GM10266 (cell line): ENCODE data around the gene ARPP21.

ENCODE experiments used
- DNase-seq: peaks from one replicate; pipeline ENCODE4 v3.0.0; 2012; ENCODE audit errors: extremely low spot score
- TF ChIP-seq, protein P1 (sequence below): IDR thresholded peaks from 2 replicates; pipeline ENCODE4 v1.5.1; 2012; ENCODE audit warnings: mild to moderate bottlenecking, low read depth; ENCODE audit not compliant: control insufficient read depth, insufficient read depth; ENCODE audit errors: missing control alignments

ARPP21 gene

GRCh38 chr3:35737934-35738706 lies 98.8 kb downstream of the ARPP21 start:
- TF ChIP-seq, protein P1, sequence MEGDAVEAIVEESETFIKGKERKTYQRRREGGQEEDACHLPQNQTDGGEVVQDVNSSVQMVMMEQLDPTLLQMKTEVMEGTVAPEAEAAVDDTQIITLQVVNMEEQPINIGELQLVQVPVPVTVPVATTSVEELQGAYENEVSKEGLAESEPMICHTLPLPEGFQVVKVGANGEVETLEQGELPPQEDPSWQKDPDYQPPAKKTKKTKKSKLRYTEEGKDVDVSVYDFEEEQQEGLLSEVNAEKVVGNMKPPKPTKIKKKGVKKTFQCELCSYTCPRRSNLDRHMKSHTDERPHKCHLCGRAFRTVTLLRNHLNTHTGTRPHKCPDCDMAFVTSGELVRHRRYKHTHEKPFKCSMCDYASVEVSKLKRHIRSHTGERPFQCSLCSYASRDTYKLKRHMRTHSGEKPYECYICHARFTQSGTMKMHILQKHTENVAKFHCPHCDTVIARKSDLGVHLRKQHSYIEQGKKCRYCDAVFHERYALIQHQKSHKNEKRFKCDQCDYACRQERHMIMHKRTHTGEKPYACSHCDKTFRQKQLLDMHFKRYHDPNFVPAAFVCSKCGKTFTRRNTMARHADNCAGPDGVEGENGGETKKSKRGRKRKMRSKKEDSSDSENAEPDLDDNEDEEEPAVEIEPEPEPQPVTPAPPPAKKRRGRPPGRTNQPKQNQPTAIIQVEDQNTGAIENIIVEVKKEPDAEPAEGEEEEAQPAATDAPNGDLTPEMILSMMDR: no peak
- no peak for DNase-seq

DNA sequence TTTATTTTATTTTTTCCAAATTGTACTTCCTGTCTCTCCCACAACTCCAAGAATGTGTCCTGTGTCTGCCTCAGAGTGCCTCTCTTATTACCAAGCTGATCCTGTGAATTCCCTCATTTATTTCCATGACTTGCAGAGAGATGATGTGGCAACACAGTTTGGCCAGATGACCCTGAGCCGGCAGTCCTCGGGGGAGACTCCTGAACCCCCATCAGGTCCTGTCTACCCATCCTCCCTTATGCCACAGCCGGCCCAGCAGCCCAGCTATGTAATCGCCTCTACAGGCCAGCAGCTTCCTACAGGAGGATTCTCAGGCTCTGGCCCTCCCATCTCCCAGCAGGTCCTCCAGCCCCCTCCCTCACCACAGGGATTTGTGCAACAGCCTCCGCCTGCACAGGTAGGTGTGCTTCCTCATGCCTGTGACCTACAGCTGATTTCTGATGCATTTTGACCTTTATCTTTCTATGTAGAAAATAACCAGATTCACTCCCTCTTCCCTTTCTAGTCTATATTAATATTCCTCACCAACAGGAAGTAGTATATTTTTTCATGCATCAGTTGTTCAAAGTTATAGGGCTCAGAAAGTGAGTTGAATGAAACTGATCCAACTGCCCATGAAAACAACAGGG lies 100.0 kb downstream of the ARPP21 start:
- no peak for DNase-seq
- TF ChIP-seq, protein P1: no peak

GRCh38 chr3:35739964-35740527 lies 100.7 kb downstream of the ARPP21 start:
- TF ChIP-seq, protein P1: no peak

DNA sequence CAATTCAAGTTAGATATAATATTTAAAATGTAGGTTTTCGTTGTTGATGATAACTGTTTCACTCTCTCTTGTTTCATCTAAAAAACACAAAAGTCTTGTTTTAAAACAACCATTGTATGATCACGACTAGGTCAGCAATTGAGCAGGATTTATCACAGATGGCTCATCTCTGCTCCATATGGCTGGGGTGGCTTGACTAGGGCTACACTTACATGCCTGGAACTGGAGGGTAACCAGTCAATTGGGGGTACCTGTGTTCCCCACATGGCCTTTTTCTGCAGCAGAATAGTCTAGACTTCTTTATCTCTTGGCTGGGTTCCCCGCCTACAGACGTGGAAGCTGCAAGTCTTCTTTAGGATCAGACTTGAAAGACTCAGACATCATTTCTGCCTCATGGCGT lies 103.9 kb downstream of the ARPP21 start:
- TF ChIP-seq, protein P1: no peak

More at GRCh38 chr3:35739964-35740527, 100.7 kb downstream of the ARPP21 start:
- DNase-seq: no peak

DNA sequence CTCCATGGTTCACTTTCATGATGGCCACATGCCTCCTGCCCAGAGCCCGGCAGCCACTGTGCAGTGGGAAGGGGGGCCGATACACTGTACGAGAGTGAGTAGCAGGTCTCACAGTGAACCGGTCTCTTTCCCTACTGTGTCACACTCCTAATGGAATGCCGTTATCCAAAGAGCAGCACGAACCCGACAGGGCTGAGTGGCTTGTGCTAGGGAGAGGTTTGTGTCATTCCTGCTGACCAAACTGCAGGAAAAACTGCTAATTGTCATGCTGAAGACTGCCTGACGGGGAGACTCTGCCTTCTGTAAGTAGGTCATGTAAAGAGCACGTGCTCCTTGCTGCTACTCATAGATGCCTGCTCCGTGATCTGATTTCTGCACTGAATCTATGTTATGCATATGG lies 105.1 kb downstream of the ARPP21 start:
- no peak for DNase-seq
- TF ChIP-seq, protein P1: no peak

More for the DNA sequence above, 103.9 kb downstream of the ARPP21 start:
- DNase-seq: no peak

DNA sequence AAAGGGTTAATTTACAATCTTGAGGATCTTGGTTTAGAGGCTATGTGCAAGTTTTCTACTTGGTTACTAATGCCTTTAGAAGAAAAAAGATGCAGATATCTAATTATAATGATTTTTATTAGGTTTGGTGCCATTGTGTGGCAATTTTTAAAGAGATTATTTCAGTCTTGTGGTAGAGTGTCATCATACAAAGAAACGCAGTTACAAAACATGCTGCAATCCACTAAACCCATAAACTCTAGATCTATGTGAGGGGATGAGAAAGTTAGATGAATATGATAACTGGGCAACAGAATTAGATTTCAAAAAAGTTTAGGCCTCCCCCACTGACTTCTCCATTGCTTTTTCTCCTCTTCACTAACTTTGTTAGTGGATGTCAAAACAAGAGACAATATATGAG lies 106.0 kb downstream of the ARPP21 start:
- TF ChIP-seq, protein P1: no peak
- DNase-seq: no peak
